GM18519 (cell line): ENCODE results near the gene NFKBIZ.
"Not testable (repeated sequence)": the region's sequence is repeated elsewhere in the genome, so short reads cannot be mapped to it uniquely, and the experiment has no call there.

Source experiments
- ATAC-seq: cut with Tn5 transposase; IDR thresholded peaks from one replicate; pipeline ENCODE4 v1.9.1; 2021; ENCODE audit warnings: mild to moderate bottlenecking, moderate library complexity; ENCODE audit not compliant: unreplicated experiment, low FRiP score

The NFKBIZ gene

DNA sequence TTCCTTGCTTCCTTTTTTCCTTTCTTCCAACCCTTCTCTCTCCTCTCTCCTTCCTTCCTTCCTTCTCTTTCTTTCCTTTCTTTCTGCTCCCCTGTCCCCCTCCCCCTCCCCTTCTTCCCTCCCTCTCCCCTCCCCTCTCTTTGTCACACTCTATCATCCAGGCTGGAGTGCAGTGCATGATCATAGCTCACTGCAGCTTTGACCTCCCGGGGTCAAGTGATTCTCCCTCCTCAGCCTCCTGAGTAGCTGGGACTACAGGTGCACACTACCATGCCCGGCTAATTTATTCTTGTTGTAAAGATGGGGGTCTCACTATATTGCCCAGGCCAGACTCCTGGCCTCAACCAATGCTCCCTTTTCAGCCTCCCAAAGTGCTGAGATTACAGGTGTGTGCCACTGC lies 18.7 kb downstream of the NFKBIZ start:
- ATAC-seq: no peak

DNA sequence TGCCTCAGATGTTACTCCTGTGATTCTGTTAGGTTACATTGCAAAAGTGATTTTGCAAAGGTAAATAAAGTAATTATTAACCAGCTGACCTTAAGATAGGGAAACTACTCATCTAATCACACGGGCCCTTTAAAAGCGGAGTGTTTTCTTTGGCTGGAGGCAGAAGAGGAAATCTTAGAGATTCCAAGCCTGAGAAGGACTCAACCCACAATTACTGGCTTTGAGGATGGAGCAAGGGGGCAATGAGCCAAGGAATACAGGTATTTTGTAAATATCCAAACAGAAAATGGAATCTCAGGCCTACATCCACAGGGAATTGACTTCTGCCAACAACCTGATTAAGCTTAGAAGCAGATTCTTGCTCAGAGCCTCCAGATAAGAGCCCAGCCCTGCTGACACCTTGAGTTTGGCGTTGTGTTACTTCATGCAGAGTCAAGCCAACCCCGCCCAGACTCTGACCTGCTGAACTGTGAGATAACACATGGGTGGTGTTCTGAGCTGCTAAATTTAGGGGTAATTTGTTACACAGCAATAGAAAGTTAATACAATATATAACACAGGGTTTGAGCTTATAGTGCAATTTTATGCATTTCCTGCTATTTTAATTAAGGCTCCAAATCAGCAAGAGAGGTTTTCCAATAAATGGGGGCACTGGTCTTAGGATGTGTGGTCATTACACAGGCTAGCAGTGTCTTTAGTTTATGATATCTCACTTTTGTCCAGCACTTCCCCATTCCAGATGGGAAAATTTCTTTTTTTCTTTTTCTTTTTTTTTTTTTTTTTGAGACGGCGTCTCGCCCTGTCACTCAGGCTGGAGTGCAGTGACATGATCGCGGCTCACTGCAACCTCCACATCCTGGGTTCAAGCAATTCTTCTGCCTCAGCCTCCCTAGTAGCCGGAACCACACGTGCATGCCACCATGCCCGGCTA lies 19.5 kb downstream of the NFKBIZ start:
- no peak for ATAC-seq

DNA sequence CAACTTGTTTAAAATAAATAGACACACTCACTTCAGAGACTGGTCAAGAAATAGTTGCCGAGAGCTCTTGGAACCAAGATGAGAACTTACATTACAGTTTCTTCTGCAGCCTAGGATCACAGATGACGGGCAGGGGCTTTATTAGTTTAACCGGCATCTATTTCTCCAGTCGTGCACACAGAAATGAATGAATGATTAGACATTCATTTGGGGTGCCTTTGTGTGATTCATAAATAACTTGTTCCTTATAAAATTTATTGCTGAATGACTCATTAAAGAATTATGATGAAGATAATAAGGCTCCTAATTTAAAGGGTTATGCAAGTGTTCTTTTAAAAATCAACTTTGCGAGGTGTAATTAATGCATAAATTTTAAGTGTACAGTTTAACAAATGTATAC lies 20.8 kb downstream of the NFKBIZ start:
- no peak for ATAC-seq

DNA sequence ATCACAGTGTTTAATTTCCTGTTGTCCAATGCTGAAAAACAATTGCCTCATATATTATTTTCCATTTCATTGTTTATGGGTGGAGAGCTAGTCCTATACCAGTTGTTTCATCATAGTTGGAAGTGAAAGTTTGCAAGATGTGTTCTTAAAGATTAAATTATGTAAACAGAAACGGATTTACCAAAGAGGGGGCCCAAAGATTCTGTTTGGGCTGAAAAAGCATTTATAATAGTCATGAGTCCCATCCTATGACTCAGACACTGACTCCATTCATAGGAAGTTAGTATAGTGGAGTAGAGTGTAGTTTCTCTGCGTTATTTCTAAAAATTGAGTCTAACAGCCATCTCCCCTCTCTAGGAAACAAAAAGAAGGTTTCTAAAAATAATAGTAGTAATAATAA lies 24.3 kb downstream of the NFKBIZ start:
- ATAC-seq: no peak

DNA sequence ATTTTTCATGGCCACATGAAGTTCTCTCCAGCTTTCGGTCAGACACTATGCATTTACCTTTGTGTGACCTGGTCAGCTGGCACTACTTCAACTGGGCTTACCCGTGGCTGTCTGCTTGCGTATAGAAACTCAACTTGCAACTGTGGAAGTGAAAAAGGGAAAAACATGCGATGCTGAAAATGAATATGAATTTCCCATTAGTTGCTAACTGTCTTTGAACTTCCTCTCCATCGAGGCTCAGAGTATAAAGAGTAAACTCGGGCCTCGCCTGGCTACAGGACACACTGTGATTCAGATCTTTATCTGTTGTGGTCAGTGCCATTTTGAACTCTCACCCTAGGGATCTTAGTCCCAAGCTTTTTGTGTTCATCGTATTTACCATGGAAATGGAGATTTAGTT lies 26.8 kb downstream of the NFKBIZ start:
- ATAC-seq: no peak

DNA sequence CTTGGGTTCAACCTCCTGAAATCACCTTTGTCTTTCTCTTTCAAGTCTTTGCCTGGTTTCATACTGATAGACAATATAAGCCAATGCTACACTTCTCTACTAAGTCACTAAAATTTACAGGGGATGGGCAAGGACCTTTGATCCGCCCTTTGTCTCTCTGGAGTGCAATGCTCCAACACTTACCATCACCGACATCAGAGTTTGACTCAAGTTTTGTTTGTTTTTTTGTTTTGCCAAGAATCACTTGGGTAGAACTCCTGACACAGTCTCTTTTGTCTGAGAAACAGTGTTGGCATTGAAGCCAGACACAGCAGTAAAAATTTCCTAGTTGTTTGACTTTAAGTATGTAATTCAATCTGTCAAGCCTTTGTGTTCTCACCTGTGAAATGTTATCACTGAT lies 29.3 kb downstream of the NFKBIZ start:
- ATAC-seq: no peak

DNA sequence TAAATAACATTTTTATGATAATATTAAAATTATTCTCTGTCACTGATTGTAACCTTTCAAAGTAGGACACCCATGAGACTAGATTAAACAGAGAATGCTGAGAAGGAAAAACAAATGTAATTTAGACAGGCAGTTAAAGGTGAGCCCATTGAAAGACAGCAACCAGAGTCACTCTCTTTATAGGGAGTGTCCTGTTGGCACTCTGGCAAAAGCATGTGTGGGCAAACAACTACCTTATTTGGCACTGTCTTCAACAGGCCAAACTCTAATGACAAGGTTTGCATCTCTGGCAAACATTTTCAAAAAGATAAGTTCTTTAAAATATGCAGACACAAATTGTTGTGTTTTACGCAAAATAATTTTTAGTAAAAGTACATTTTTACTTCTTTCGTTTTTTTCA lies 29.8 kb downstream of the NFKBIZ start:
- no peak for ATAC-seq

DNA sequence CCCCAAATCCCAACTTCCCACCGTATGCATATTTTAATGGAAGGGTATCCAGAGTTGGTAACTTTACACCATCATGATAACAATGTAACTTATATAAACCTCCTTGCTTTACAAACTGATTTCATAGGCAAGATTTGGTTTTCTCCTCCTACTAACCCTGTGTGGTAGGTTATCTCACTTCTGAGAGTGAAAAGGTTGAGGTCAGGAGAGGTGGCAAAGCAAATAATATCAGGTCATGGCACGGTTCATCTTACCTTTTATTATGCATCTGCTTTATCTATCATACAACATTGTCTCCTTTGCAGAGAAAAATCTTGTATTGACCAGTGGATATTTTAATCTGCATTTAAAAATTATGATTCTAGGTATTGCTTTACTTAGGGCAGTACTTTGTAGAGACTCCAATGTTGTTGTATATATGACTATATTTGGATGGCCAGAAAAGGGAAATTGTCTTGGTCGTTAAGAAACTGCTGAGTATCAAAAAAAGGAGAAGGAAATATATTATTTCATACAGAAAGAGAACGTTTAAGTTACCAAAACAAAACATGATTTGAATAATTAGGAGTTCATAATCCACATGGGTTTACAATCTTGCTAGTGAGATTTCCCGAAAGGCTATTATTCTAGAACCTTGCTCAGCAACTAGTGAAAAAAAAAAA lies 30.4 kb downstream of the NFKBIZ start:
- no peak for ATAC-seq

DNA sequence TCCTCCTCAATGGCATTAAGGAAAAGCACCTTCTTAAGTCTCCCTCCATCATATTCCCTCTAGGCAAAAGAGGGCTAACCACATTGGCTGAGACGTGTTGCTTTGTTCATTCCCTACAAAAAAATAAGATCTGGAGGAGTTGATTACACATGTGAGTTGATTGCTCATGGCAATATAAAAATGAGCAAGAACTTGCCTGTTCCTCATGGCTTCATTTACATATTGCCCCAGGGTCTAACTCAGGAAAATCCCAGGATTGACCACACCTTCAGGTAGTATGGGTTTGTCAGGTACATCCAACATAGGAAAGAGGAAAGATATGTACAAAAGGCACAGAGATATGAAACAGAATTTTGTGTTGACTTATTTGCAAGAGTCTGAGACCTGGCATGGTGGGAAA lies 35.5 kb downstream of the NFKBIZ start:
- no peak for ATAC-seq

DNA sequence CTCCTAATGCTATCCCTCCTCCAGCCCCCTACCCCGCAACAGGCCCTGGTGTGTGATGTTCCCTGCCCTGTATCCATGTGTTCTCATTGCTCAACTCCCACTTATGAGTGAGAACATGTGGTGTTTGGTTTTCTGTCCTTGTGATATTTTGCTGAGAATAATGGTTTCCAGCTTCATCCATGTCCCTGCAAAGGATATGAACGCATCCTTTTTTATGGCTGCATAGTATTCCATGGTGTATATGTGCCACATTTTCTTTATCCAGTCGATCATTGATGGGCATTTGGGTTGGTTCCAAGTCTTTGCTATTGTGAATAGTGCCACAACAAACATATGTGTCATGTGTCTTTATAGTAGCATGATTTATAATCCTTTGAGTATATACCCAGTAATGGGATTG lies 36.3 kb downstream of the NFKBIZ start:
- not testable (repeated sequence) for ATAC-seq

DNA sequence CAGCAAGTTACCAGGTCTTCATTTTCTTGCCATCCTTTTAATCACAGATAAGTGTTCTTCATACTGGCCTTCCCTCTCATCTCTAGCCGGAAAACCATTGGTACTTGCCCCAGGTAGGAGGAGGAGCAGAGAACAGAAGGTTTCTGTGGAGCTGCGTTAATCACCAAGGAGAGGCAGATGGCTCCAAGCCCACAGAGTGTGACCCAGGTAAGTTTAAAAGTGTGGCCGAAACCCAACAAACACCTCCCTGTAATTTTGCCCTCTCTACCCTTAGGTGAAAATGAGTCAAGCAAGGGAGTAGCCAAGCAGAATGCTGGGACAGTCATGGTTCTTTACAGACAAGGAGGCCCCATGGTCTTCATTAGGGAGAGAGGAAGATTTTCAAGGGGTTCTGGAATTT lies 37.3 kb downstream of the NFKBIZ start:
- no peak for ATAC-seq

DNA sequence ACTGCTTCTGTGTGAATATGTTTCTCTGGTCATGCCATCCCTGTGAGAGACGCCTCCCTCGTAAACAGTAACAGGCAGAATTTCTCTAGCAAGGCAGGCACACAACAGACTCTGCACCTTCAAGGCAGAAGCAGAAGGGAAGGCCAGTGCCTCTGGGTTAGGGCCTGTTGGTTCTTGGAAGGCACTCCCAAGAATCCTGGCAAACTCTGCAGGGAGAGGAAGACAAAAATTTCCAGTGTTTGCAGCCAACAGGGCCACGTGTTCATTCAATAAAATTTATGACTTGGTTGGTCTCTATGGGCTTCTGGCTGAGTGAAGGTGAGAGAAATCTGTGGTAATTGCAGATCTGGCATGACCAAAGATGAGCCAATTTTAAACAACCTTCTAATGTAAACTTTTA lies 39.3 kb downstream of the NFKBIZ start:
- no peak for ATAC-seq

DNA sequence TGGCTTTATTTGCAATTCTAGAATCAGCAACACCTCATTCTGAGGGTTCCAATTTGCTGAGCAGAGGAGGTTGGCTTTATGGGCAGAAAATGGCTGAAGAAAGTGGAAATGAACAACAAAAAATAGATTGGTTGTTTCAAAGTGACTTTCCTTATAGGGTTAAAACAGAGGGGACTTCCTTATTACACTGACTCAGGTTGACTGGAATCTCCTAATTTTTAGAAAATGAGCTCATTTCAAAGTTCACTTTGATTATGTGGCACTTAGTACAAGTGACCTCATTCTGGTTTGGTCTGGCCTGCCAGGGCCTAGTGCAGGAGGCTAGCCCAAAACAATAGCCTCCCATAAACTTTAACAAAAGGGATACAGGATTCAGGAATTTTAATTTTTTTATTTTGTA lies 41.4 kb downstream of the NFKBIZ start:
- peak; percentile 74 for ATAC-seq

DNA sequence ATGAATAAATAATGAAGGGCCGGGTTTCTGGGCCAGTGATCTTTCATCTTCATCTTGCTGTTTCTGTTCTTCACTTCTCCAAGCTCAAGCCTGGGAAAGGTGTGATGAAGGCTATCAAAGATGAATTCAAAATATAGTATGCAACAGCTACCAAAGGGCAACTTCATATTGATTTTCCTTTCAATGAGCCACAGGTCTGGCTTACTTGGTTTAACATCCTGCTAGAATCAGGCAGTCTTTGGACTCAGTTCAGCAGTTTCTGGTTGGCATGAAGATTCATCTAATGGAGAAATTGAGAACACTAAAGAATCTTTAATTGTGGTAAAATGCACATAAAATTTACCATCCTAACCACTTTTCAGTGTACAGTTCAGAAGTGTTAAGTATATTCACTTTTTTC lies 43.3 kb downstream of the NFKBIZ start:
- ATAC-seq: no peak

DNA sequence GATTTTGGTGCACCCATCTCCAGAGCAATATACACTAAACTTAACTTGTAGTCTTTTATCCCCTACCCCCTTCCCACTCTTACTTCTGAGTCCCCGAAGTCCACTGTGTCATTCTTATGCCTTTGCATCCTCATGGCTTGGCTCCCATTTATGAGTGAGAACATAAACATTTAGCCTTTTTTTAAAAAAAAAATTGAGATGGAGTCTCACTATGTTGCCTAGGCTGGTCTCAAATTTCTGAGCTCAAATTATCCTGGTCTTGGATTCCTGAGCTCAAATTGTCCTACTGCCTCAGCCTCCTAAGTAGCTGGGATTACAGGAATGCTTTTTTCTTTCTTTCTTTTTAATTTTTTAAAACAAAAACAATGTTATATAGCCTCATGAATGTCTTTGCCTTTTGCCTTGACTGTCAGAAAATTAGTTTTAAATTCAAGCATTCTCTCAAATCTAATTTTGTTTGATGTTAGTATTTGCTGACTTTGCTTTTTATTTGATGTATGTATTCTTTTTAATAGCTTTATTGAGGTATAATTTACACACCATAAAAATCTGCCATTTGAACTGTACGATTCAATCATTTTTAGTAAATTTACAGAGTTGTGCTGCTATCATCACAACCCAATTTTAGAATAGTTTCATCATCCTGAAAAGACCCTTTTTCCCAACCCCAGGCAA lies 46.9 kb downstream of the NFKBIZ start:
- ATAC-seq: no peak

DNA sequence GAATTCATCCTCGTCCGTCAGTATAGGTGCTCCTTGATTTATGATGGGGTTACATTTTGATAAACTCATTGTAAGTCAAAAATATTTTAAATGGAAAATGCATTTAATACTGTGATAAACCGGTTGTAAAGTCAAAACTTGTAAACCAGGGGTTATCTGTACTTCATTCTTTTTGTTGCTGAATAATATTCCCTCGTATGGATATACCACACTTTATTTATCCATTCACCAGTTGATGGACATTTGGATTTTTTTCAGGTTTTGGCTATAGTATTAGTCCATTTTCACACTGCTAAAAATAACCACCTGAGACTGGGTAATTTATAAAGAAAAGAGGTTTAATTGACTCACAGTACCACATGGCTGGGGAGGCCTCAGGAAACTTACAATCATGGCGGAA lies 47.7 kb downstream of the NFKBIZ start:
- no peak for ATAC-seq

DNA sequence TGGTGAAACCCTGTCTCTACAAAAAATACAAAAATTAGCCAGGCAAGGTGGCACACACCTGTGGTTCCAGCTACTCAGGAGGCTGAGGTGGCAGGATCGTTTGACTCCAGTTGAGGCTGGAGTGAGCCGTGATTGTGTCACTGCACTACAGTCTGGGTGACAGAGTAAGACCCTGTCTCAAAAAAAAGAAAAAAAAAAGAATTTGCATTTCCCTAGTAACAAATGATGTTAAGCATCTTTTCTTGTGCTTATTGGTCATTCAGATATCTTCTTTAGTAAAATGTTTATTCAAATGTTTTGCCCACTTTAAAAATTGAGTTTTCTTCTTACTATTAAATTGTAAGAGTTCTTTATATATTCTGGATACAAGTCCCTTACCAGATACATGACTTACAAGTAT lies 48.7 kb downstream of the NFKBIZ start:
- no peak for ATAC-seq

DNA sequence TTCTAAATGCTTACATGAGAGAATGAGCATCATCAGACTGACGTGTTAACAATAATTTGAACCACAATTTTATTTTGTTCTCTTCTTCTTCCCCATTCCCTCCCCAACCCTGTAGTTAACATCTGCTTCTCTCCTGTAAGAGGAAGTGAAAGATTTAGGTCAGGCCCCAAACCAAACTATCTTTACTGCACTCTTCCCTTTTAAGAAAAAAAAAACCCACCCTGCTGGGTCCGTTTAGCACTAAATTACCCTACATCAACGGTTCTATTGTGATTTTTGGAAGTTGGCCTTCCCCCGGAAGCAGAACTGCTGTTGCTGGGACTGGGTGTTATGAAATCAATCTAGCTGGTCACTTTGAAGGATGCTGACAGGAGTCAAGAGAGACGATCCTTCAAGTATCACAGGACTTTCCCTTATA lies 49.4 kb downstream of the NFKBIZ start:
- ATAC-seq: peak; percentile 73

DNA sequence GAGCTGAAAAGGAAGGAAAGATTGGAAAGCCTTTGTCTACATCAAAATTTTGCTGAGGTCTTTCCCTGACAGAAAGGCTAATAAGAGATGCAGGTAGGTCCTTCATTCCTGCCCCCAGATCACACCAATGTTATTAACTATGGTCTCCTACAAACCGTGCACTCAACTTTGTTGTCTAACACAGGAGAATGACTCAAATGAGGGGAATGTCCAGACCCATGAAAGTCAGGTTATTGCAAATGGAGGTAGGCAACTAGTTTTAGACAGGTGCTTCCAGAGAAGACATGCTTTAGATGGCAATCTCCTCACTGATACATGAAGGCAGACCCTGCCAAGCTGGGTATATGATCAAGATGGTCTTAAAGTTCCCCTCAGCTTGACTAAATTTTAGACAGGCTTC lies 51.0 kb downstream of the NFKBIZ start:
- no peak for ATAC-seq

DNA sequence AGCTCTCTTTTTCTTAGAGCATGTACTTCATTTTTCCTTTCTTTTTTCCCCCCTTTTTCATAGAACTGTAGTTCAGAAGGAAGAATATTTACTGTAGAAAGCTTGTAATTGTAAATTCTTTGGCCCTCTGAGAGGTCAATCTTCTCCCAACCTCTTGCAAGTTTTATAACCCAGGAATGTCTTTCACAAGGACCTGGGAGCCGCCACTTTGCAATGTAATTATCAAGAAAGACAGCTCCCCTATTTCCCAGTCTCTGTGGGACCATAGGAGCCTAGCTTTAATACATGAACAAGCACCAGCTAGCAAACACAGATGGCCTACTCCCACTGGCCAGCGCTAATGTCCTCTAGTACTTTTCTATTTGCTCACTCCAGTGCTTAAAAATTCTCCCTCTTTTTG lies 51.4 kb downstream of the NFKBIZ start:
- ATAC-seq: no peak

DNA sequence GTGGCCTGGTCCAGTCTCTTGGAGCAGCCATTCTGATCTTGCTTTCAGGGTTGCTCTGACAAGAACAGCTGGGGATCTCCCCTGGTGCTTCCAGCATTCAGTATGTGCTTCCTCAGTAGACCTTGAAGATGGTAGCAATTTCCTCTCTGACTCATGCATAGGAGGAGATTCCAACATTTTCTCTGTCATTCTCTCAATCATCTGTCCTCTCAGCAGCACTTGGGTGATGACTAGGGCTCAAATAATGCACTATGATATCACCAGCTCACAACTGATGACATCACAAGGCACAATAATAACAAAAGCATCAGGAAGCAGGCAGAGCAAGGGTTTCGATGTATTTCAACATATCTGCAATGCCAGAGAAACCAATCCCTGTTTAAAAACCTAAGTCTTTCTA lies 52.7 kb downstream of the NFKBIZ start:
- peak; percentile 43 for ATAC-seq
